GM23248 (cell line): ENCODE data around the gene TMPRSS11A. TPM values are rescaled to one million over a fixed set of nuclear protein-coding genes. Genes with fewer than 3 reads are reported as not detected.

Source experiments
- DNase-seq: peaks from one replicate; pipeline ENCODE4 v3.0.0-alpha.2; 2015
- H2AFZ ChIP-seq: fragments of 200-600 bp; sonication (generic); 2 replicates; pipeline ENCODE4 v1.6.1; 2016; ENCODE audit warnings: antibody characterized with exemption
- H3F3A ChIP-seq: fragments of 200-600 bp; sonication (generic); 2 replicates; pipeline ENCODE4 v1.6.1; 2016; ENCODE audit warnings: mild to moderate bottlenecking, antibody characterized with exemption, mixed run types; ENCODE audit not compliant: insufficient read depth
- H3K27ac ChIP-seq: fragments of 200-600 bp; sonication (generic); 2 replicates; pipeline ENCODE4 v1.5.1; 2016; ENCODE audit warnings: mild to moderate bottlenecking
- H3K27me3 ChIP-seq: fragments of 200-600 bp; sonication (generic); replicated peaks from 2 replicates; pipeline ENCODE4 v1.6.1; 2016; ENCODE audit warnings: mild to moderate bottlenecking; ENCODE audit not compliant: insufficient read depth
- H3K36me3 ChIP-seq: fragments of 200-600 bp; sonication (generic); 2 replicates; pipeline ENCODE4 v1.6.1; 2016; ENCODE audit warnings: low read depth, mild to moderate bottlenecking
- H3K4me1 ChIP-seq: fragments of 200-600 bp; sonication (generic); 2 replicates; pipeline ENCODE4 v1.6.1; 2016; ENCODE audit warnings: mild to moderate bottlenecking; ENCODE audit not compliant: insufficient read depth
- H3K4me2 ChIP-seq: fragments of 200-600 bp; sonication (generic); one replicate; pipeline ENCODE4 v1.6.1; 2016; ENCODE audit warnings: mild to moderate bottlenecking; ENCODE audit not compliant: unreplicated experiment
- H3K4me3 ChIP-seq: fragments of 200-600 bp; sonication (generic); 2 replicates; pipeline ENCODE4 v1.5.1; 2016; ENCODE audit warnings: mild to moderate bottlenecking
- H3K79me2 ChIP-seq: fragments of 200-600 bp; sonication (generic); 2 replicates; pipeline ENCODE4 v1.6.1; 2016; ENCODE audit warnings: mild to moderate bottlenecking; ENCODE audit not compliant: insufficient read depth
- H3K9ac ChIP-seq: fragments of 200-600 bp; sonication (generic); 2 replicates; pipeline ENCODE4 v1.6.1; 2016; ENCODE audit warnings: mild to moderate bottlenecking
- H3K9me2 ChIP-seq: fragments of 200-600 bp; sonication (generic); 2 replicates; pipeline ENCODE4 v1.6.1; 2016; ENCODE audit warnings: mixed run types, mild to moderate bottlenecking, moderate library complexity; ENCODE audit not compliant: insufficient read depth
- H3K9me3 ChIP-seq: fragments of 200-600 bp; sonication (generic); one replicate; pipeline ENCODE4 v1.6.1; 2017; ENCODE audit warnings: low read depth
- H4K20me1 ChIP-seq: fragments of 200-600 bp; sonication (generic); 2 replicates; pipeline ENCODE4 v1.6.0; 2016; ENCODE audit not compliant: insufficient read depth
- EZH2 ChIP-seq: fragments of 200-600 bp; sonication (generic); IDR thresholded peaks from 2 replicates; pipeline ENCODE4 v1.6.1; 2018; ENCODE audit warnings: antibody characterized with exemption, mild to moderate bottlenecking; ENCODE audit not compliant: insufficient read depth, poor library complexity, severe bottlenecking
- EZH2phosphoT487 ChIP-seq: fragments of 200-600 bp; sonication (generic); IDR thresholded peaks from 2 replicates; pipeline ENCODE4 v1.6.1; 2018; ENCODE audit warnings: antibody characterized with exemption, moderate library complexity, mild to moderate bottlenecking, low read depth; ENCODE audit not compliant: insufficient read depth
- WGBS, 2 experiments: methylation state at CpG; one replicate each; pipeline ENCODE4 v1.1.6; 2015 to 2017; ENCODE audit warnings: low lambda C conversion rate in 2 of 2, low coverage in 1 of 2; ENCODE audit errors: missing lambda C conversion rate in 2 of 2; 5-methylcytosine and 5-hydroxymethylcytosine counted together
- in situ Hi-C: fragments of 300-500 bp; cut with MboI; formaldehyde crosslinking; loops from 2 replicates; pipeline ENCODE4 v1.15.0; 2020
- polyA plus RNA-seq: library from polyadenylated mRNA; unstranded; fragments of >200 nt; fragmentation: Nextera tagmentation; extraction: Ambion mirVana; gene quantifications from 2 replicates; pipeline ENCODE4 v1.2.1, GENCODE V29; 2016
- total RNA-seq: library from RNA; depleted of rRNA; stranded (reverse); fragments of >200 nt; shearing (Covaris generic); gene quantifications from 2 replicates; pipeline ENCODE4 v1.2.3, GENCODE V29; 2014

Gene TMPRSS11A
- total and polyA plus RNA-seq, 2 experiments from 2014 or later: not detected

- Histone ChIP-seq H3K4me3 (no peak overlapping the region), H3K4me2 (no peak overlapping the region), H3F3A (no peaks in the 10 kb centered on the region), H3K36me3 (no peaks in the 10 kb centered on the region), H4K20me1 (no peaks in the 10 kb centered on the region), H3K27ac (no peak overlapping the region), H2AFZ (no peak overlapping the region), H3K27me3 (peaks cover 3% of the 10 kb centered on the region), H3K79me2 (no peaks in the 10 kb centered on the region), H3K9me2 (no peaks in the 10 kb centered on the region), H3K9ac (no peak overlapping the region), H3K9me3 (no peaks in the 10 kb centered on the region), H3K4me1 (no peaks in the 10 kb centered on the region)
- TF ChIP-seq EZH2phosphoT487: no peak
- no peak for TF ChIP-seq EZH2
- no peak for DNase-seq
- 21 to 26% methylated on average over 3 of the region's 3 CpGs for WGBS, 2 experiments
- in situ Hi-C loops: no loop called here
Measured at GRCh38 chr4:67941074-67941473, 22.2 kb downstream of the TMPRSS11A start.

- no peak for DNase-seq
- Histone ChIP-seq H3K4me3 (no peak overlapping the region), H3K9me2 (no peaks in the 10 kb centered on the region), H3K36me3 (no peaks in the 10 kb centered on the region), H3K9me3 (no peaks in the 10 kb centered on the region), H3K27ac (no peak overlapping the region), H3K4me1 (no peaks in the 10 kb centered on the region), H3K79me2 (no peaks in the 10 kb centered on the region), H3K9ac (no peak overlapping the region), H3K4me2 (no peak overlapping the region), H3F3A (no peaks in the 10 kb centered on the region), H4K20me1 (no peaks in the 10 kb centered on the region), H3K27me3 (peaks cover 3% of the 10 kb centered on the region), H2AFZ (no peak overlapping the region)
- in situ Hi-C loops: no loop called here
- WGBS, 2 experiments: 41 to 60% methylated on average over 2 of the region's 2 CpGs
- no peak for TF ChIP-seq EZH2phosphoT487
- TF ChIP-seq EZH2: no peak
Measured at GRCh38 chr4:67940506-67940905, 22.8 kb downstream of the TMPRSS11A start.

- Histone ChIP-seq H4K20me1 (no peaks in the 10 kb centered on the region), H3K4me1 (no peaks in the 10 kb centered on the region), H3K79me2 (no peaks in the 10 kb centered on the region), H3K27ac (no peak overlapping the region), H3K4me2 (no peak overlapping the region), H3K4me3 (no peak overlapping the region), H3F3A (no peaks in the 10 kb centered on the region), H3K27me3 (peaks cover 3% of the 10 kb centered on the region), H3K9me3 (no peaks in the 10 kb centered on the region), H3K9me2 (no peaks in the 10 kb centered on the region), H3K9ac (no peak overlapping the region), H3K36me3 (no peaks in the 10 kb centered on the region), H2AFZ (no peak overlapping the region)
- TF ChIP-seq EZH2: no peak
- TF ChIP-seq EZH2phosphoT487: no peak
- DNase-seq: no peak
- WGBS, 2 experiments: 12 to 33% methylated on average over 3 of the region's 3 CpGs
- in situ Hi-C loops: no loop called here
Measured at GRCh38 chr4:67939195-67939594, 24.1 kb downstream of the TMPRSS11A start.

GRCh38 chr4:67935888-67936287 is 27.4 kb downstream of the TMPRSS11A start:
- Histone ChIP-seq H3K4me2 (no peak overlapping the region), H3K79me2 (no peaks in the 10 kb centered on the region), H3K27me3 (peaks cover 10% of the 10 kb centered on the region), H2AFZ (no peak overlapping the region), H4K20me1 (no peaks in the 10 kb centered on the region), H3K4me3 (no peak overlapping the region), H3F3A (no peaks in the 10 kb centered on the region), H3K4me1 (no peaks in the 10 kb centered on the region), H3K27ac (no peak overlapping the region), H3K9me2 (no peaks in the 10 kb centered on the region), H3K9ac (no peak overlapping the region), H3K9me3 (no peaks in the 10 kb centered on the region), H3K36me3 (no peaks in the 10 kb centered on the region)
- TF ChIP-seq EZH2: no peak
- TF ChIP-seq EZH2phosphoT487: no peak
- in situ Hi-C loops: no loop called here
- DNase-seq: no peak
- WGBS, 2 experiments: 21 to 30% methylated on average over 2 of the region's 2 CpGs

DNA sequence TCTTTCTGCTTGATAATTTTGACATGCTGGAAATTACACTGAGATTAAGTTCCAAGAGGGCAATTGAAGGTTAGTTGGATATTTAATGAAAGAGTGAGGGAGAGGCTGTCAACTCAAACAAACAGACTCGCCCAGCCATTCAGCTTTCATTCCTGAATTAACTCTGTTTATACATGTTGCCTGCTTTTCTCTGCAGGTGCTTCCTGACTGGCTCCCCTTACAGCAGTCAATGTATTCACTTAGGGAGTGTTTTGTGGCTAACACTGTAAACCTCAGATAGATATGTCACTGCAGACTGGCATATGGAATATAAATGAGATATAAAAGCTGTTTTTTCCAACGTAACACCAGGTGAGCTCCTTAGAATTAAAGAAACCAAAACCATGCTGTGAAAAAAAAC is 28.7 kb downstream of the TMPRSS11A start:
- H3K36me3 ChIP-seq: no peaks in the 10 kb centered on the region
- no peak overlapping the region for H3K27ac ChIP-seq
- no peak overlapping the region for H3K4me2 ChIP-seq
- no peaks in the 10 kb centered on the region for H3F3A ChIP-seq
- no peak overlapping the region for H2AFZ ChIP-seq
- in situ Hi-C loops: no loop called here
- TF ChIP-seq EZH2phosphoT487: no peak
- TF ChIP-seq EZH2: no peak
- H3K4me3 ChIP-seq: no peak overlapping the region
- no peaks in the 10 kb centered on the region for H3K9me2 ChIP-seq
- no peaks in the 10 kb centered on the region for H3K4me1 ChIP-seq
- no peaks in the 10 kb centered on the region for H4K20me1 ChIP-seq
- no peak overlapping the region for H3K9ac ChIP-seq
- peaks cover 10% of the 10 kb centered on the region for H3K27me3 ChIP-seq
- no peak for DNase-seq
- WGBS, 2 experiments: 18 to 34% methylated on average over 2 of the region's 2 CpGs
- H3K79me2 ChIP-seq: no peaks in the 10 kb centered on the region
- no peaks in the 10 kb centered on the region for H3K9me3 ChIP-seq
